ENCODE data around the gene GFER.

GRCh38 chr16:2024032-2024420 lies 40.0 kb downstream of the GFER start:
- TF ChIP-seq HCFC1 (IDR thresholded peaks at IDR 0.05; ENCODE audit: low read depth, low read length) = no peak
- no peak for TF ChIP-seq ZNF24 (IDR thresholded peaks at IDR 0.05)
- TF ChIP-seq NFE2 (IDR thresholded peaks at IDR 0.05; ENCODE audit: low read depth) = no peak
- TF ChIP-seq YY1 (IDR thresholded peaks at IDR 0.05; ENCODE audit: borderline replicate concordance in 1 of 3, control insufficient read depth in 1 of 3, extremely low read depth in 1 of 3, insufficient read depth in 3 of 3, insufficient read length in 1 of 3, insufficient replicate concordance in 2 of 3, low read depth in 1 of 3, low read length in 2 of 3) = no peak
- no peak for TF ChIP-seq THRAP3 (IDR thresholded peaks at IDR 0.05; ENCODE audit: borderline replicate concordance)
- TF ChIP-seq ZBTB2 (IDR thresholded peaks at IDR 0.05) = no peak
